BE2C (cell line): Measurements from ENCODE around the gene SCARF2.

Experiments
- DNase-seq: peaks from one replicate; pipeline ENCODE4 v3.0.0-alpha.2; 2020
- H3K27me3 ChIP-seq: fragments of 250-450 bp; sonication (Bioruptor Pico); 2 replicates; pipeline ENCODE4 v1.5.1; 2020; ENCODE audit warnings: mild to moderate bottlenecking
- H3K36me3 ChIP-seq: fragments of 250-450 bp; sonication (Bioruptor Pico); 2 replicates; pipeline ENCODE4 v1.5.1; 2020; ENCODE audit warnings: mild to moderate bottlenecking
- H3K4me1 ChIP-seq: fragments of 250-450 bp; sonication (Bioruptor Pico); 2 replicates; pipeline ENCODE4 v1.5.1; 2020
- H3K4me3 ChIP-seq: 2 replicates; pipeline ENCODE4 v1.5.1; 2011; ENCODE audit warnings: low read depth, low read length
- H3K9me3 ChIP-seq: fragments of 250-450 bp; sonication (Bioruptor Pico); 2 replicates; pipeline ENCODE4 v1.5.1; 2020
- CTCF ChIP-seq: IDR thresholded peaks from 2 replicates; pipeline ENCODE4 v1.5.1; 2012; ENCODE audit warnings: mild to moderate bottlenecking, low read depth, low read length

SCARF2 gene

GRCh38 chr22:20463324-20464095 lies 25.9 kb upstream of the SCARF2 start:
- TF ChIP-seq CTCF = no peak
- Histone ChIP-seq H3K4me1 (no peaks in the 10 kb centered on the region), H3K4me3 (no peak overlapping the region), H3K9me3 (no peaks in the 10 kb centered on the region), H3K36me3 (peaks cover 7% of the 10 kb centered on the region), H3K27me3 (no peaks in the 10 kb centered on the region)
- DNase-seq = no peak

- no peak for TF ChIP-seq CTCF
Observed at GRCh38 chr22:20459862-20460261, 22.2 kb upstream of the SCARF2 start.

DNA sequence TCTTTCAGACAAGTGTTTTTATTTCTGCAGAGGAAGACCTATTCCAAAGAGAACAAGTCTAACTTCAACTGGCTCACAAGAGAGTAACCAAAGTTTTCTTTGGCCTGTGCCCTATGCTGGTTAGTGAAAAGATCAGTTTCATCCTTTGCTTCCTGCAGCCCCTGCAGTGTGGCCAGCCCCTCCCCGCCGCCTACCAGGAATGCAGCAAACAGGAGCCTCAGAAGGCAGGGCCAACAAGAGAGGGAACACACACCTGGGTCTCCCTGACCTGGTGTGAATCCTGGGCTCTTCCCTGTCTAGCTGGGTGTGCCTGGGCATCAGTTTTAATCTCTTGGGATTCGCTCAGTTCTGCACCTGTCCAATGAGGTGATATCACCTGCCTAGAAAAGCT lies 21.5 kb upstream of the SCARF2 start:
- no peak for TF ChIP-seq CTCF
- DNase-seq = no peak
- H3K4me3 ChIP-seq = no peak overlapping the region
- no peaks in the 10 kb centered on the region for H3K4me1 ChIP-seq
- no peaks in the 10 kb centered on the region for H3K27me3 ChIP-seq
- H3K36me3 ChIP-seq = peaks cover 13% of the 10 kb centered on the region
- no peaks in the 10 kb centered on the region for H3K9me3 ChIP-seq

More at GRCh38 chr22:20459862-20460261, 22.2 kb upstream of the SCARF2 start:
- DNase-seq = no peak
- Histone ChIP-seq H3K27me3 (no peaks in the 10 kb centered on the region), H3K9me3 (no peaks in the 10 kb centered on the region), H3K4me1 (no peaks in the 10 kb centered on the region), H3K4me3 (no peak overlapping the region), H3K36me3 (peaks cover 13% of the 10 kb centered on the region)

DNA sequence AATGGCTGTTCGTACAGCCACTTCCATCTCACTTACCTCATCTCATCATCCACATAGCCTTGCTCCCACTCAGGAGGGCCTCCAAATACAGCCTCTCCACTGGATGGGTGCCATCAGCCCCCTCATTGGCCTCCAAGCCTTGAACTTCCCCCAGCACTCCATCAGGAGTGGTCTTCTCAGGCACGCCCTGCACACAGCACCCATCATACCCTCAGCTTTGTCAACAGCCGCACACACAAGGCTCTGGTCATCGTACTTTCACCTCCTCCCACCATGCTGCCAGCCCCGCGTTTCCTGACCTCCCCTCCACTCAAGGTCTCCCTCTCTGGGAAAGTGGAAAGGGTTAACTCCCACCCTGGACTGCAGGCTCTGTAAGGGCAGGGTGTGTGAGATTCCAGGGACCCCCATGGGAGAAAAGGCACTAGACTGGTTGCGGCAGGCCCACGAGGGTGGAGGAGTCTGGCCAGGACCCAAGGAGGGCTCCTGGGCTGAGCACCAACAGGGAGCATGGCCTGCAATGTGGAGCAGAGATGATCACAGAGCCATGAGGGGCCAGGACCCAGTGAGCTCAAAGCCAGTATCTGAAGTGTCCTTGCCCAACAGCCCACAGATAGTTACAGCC lies 21.0 kb upstream of the SCARF2 start:
- H3K36me3 ChIP-seq = peaks cover 13% of the 10 kb centered on the region
- no peaks in the 10 kb centered on the region for H3K27me3 ChIP-seq
- H3K4me1 ChIP-seq = no peaks in the 10 kb centered on the region
- no peaks in the 10 kb centered on the region for H3K9me3 ChIP-seq
- no peak overlapping the region for H3K4me3 ChIP-seq
- TF ChIP-seq CTCF = no peak
- DNase-seq = no peak

DNA sequence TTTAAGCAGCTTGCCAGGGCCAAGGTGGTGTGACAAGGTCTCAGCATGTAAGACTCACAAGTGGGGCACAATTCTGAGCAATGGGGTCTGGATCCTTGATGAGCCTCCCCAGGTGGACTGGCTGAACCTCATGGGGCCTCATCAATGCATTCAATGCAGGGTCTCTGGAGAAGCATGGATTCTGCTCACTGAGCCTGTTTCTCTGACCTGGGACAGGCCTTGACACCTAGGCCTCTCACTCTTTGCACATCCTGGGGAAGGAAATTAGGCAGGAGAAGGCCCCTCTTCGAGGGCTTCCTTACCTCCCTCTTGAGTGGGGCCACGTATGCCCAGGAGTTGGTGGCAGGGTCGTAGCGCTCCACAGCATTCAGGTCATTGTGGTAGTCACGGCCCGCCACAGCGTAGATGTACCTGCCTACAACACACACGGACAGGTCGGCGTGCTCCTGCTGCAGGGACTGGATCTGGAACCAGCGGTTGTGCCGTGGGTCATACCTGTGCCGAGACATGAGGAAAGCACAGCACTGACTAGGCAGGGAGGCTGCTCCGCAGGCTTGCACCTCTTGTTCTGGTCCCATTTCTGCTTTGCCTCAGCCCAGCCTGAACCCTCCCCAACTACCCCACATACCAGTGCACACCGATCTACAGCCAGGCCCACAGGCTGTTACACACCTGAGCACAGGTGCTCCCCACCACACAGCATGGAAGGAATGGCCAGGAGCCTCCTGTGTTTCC lies 20.0 kb upstream of the SCARF2 start:
- no peak for TF ChIP-seq CTCF
- no peaks in the 10 kb centered on the region for H3K4me1 ChIP-seq
- H3K36me3 ChIP-seq = peaks cover 13% of the 10 kb centered on the region; the same call in 1 of the 2 replicates
- H3K9me3 ChIP-seq = no peaks in the 10 kb centered on the region
- no peak overlapping the region for H3K4me3 ChIP-seq
- H3K27me3 ChIP-seq = no peaks in the 10 kb centered on the region
- DNase-seq = no peak
